Stimulated activated naive CD8-positive, alpha-beta T cell treated with anti-CD3 and anti-CD28 coated beads, Interleukin-15, Interleukin-2, amounts not matched to agents 100 U/mL and 50 U/mL, for 24 hours (primary cell): ENCODE measurements around the gene STK36.

Experiments
- ATAC-seq: fragments of 150-1000 bp; cut with Tn5 transposase; one replicate; pipeline ENCODE4 v1.10.0; 2021
- DNase-seq: peaks from one replicate; pipeline ENCODE4 v3.0.0; 2021

STK36 gene

DNA sequence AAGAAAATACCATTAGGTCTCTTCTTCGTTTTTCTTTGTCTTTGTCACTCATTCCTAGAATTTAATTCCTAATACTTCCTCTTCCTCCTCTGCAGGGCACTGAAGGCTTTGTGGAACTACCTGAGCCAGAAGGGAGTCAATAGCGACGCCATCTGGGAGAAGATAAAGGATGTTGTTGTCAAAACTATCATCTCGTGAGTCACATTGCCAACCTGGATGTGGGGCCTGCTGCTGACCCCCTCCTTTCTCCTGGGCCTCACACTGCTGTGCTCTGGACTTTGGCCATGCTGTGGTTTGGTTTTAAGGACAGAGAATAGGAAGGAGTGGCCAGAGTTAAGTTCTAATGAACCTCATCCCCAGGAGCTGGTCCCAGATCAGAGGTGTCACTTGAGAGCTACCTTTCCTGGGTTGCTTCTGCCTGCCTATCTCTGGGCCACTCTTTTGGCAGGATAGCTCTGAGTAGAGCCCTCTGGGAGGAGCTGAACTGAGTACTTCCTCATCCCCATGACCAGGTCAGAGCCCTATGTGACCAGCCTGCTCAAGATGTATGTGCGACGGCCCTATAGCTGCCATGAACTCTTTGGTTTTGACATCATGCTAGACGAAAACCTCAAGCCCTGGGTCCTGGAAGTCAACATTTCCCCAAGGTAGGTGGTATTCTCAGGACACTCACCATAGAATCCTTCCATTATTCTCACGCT lies 77.0 kb downstream of the STK36 start:
- ATAC-seq (no peak), DNase-seq (no peak)
